PC-9 (cell line): ENCODE data around the gene CDK11B. TPM values are rescaled to one million over a fixed set of nuclear protein-coding genes. Genes with fewer than 3 reads are reported as not detected.

Experiments
- BruUV-seq: library from RNA; stranded (reverse); fragments of 400-500 nt; replicated peaks from 2 replicates; lab custom pipeline; 2021; lab: Mats Ljungman, UMichigan
- CTCF ChIA-PET: fragments of 300-600 bp; sonication (Branson Sonifier 250); formaldehyde crosslinking; loops from one replicate; lab custom pipeline; 2022; ENCODE audit warnings: antibody characterized with exemption; lab: Charles Lee
- POLR2A ChIA-PET: fragments of 300-600 bp; sonication (Branson Sonifier 250); formaldehyde crosslinking; loops from one replicate; lab custom pipeline; 2022; ENCODE audit warnings: antibody characterized with exemption; ENCODE audit not compliant: unreplicated experiment; lab: Charles Lee
- DNase-seq, 2 experiments: peaks; one replicate each; pipeline versions ENCODE4 v3.0.0 to v3.0.0-alpha.2; 2015 to 2022; ENCODE audit warnings: mixed read lengths in 1 of 2
- H2AFZ ChIP-seq: fragments of 200-600 bp; sonication (generic); 2 replicates; pipeline ENCODE4 v1.8.1; 2017; ENCODE audit warnings: antibody characterized with exemption
- H3F3A ChIP-seq: fragments of 200-600 bp; sonication (generic); 2 replicates; pipeline ENCODE4 v1.8.1; 2017; ENCODE audit warnings: antibody characterized with exemption, mild to moderate bottlenecking, low read depth; ENCODE audit not compliant: insufficient read depth
- H3K27ac ChIP-seq: fragments of 200-600 bp; sonication (generic); 2 replicates; pipeline ENCODE4 v1.6.1; 2016; ENCODE audit warnings: mixed run types
- H3K27me3 ChIP-seq: fragments of 200-600 bp; sonication (generic); 2 replicates; pipeline ENCODE4 v1.6.1; 2016; ENCODE audit warnings: low read depth, mixed run types; ENCODE audit not compliant: insufficient read depth
- H3K36me3 ChIP-seq: fragments of 200-600 bp; sonication (generic); 2 replicates; pipeline ENCODE4 v1.6.1; 2016; ENCODE audit warnings: low read depth, mixed run types
- H3K4me1 ChIP-seq: fragments of 200-600 bp; sonication (generic); replicated peaks from 2 replicates; pipeline ENCODE4 v1.6.1; 2016; ENCODE audit warnings: mixed run types; ENCODE audit not compliant: insufficient read depth
- H3K4me2 ChIP-seq: fragments of 200-600 bp; sonication (generic); 2 replicates; pipeline ENCODE4 v1.6.1; 2017; ENCODE audit warnings: mixed run types
- H3K4me3 ChIP-seq: fragments of 200-600 bp; sonication (generic); 2 replicates; pipeline ENCODE4 v1.6.1; 2016; ENCODE audit warnings: mixed run types
- H3K79me2 ChIP-seq: fragments of 200-600 bp; sonication (generic); 2 replicates; pipeline ENCODE4 v1.6.1; 2017; ENCODE audit warnings: low read depth, mixed run types
- H3K9me2 ChIP-seq: fragments of 200-600 bp; sonication (generic); 2 replicates; pipeline ENCODE4 v1.8.1; 2017; ENCODE audit warnings: mild to moderate bottlenecking; ENCODE audit not compliant: insufficient read depth
- H3K9me3 ChIP-seq: fragments of 200-600 bp; sonication (generic); 2 replicates; pipeline ENCODE4 v1.8.1; 2016; ENCODE audit warnings: low read depth; ENCODE audit not compliant: insufficient read depth
- H4K20me1 ChIP-seq: fragments of 200-600 bp; sonication (generic); 2 replicates; pipeline ENCODE4 v1.8.1; 2017; ENCODE audit not compliant: insufficient read depth
- CTCF ChIP-seq: fragments of 200-600 bp; sonication (generic); conservative IDR thresholded peaks from 2 replicates; pipeline ENCODE4 v1.6.1; 2017; ENCODE audit warnings: mixed run types, antibody characterized with exemption, mild to moderate bottlenecking, moderate library complexity
- EZH2 ChIP-seq: fragments of 200-600 bp; sonication (generic); IDR thresholded peaks from 2 replicates; pipeline ENCODE4 v1.8.0; 2017; ENCODE audit warnings: antibody characterized with exemption, low read depth
- intact Hi-C: fragments of 100-400 bp; cut with micrococcal nuclease; formaldehyde crosslinking; loops from one replicate; pipeline ENCODE4 v1.10.0; 2022; ENCODE audit not compliant: unreplicated experiment
- total RNA-seq: library from RNA; stranded (reverse); gene quantifications from 2 replicates; pipeline ENCODE4 v1.2.3, GENCODE V29; 2021

The CDK11B gene
- total RNA-seq, 1 experiment from 2014 or later, result 21.2 TPM

GRCh38 chr1:1630191-1630964 is 28.4 kb downstream of the CDK11B start:
- intact Hi-C loops, result no loop called here
- Histone ChIP-seq H3K79me2 (no peaks in the 10 kb centered on the region), H3K4me3 (no peak overlapping the region), H2AFZ (no peak overlapping the region), H3K27me3 (no peaks in the 10 kb centered on the region), H3K9me3 (no peaks in the 10 kb centered on the region), H3K4me2 (no peak overlapping the region), H3K9me2 (no peaks in the 10 kb centered on the region), H3K27ac (no peak overlapping the region), H3K4me1 (no peaks in the 10 kb centered on the region), H3K36me3 (no peaks in the 10 kb centered on the region), H4K20me1 (no peaks in the 10 kb centered on the region), H3F3A (no peaks in the 10 kb centered on the region)
- TF ChIP-seq EZH2 (no peak), CTCF (no peak)
- ChIA-PET CTCF (no interaction called here), POLR2A (no interaction called here)
- no TSS peak for BruUV-seq
- DNase-seq, result no peak

GRCh38 chr1:1629430-1630190 is 29.2 kb downstream of the CDK11B start:
- no peaks in the 10 kb centered on the region for H3K79me2 ChIP-seq
- H3K9me3 ChIP-seq, result no peaks in the 10 kb centered on the region
- H3F3A ChIP-seq, result no peaks in the 10 kb centered on the region
- H4K20me1 ChIP-seq, result no peaks in the 10 kb centered on the region
- H3K4me3 ChIP-seq, result no peak overlapping the region
- no peak overlapping the region for H3K27ac ChIP-seq
- H3K9me2 ChIP-seq, result no peaks in the 10 kb centered on the region
- ChIA-PET CTCF (no interaction called here), POLR2A (no interaction called here)
- intact Hi-C loops, result no loop called here
- H2AFZ ChIP-seq, result no peak overlapping the region
- H3K27me3 ChIP-seq, result no peaks in the 10 kb centered on the region
- BruUV-seq, result no TSS peak
- H3K4me1 ChIP-seq, result no peaks in the 10 kb centered on the region
- no peak for DNase-seq
- H3K4me2 ChIP-seq, result no peak overlapping the region
- TF ChIP-seq EZH2, result no peak
- TF ChIP-seq CTCF, result no peak
- no peaks in the 10 kb centered on the region for H3K36me3 ChIP-seq

- Histone ChIP-seq H4K20me1 (no peaks in the 10 kb centered on the region), H3K27ac (no peak overlapping the region), H3F3A (no peaks in the 10 kb centered on the region), H3K36me3 (no peaks in the 10 kb centered on the region), H3K4me1 (no peaks in the 10 kb centered on the region), H3K4me3 (no peak overlapping the region), H3K79me2 (no peaks in the 10 kb centered on the region), H2AFZ (no peak overlapping the region), H3K9me3 (no peaks in the 10 kb centered on the region), H3K9me2 (no peaks in the 10 kb centered on the region), H3K27me3 (no peaks in the 10 kb centered on the region), H3K4me2 (no peak overlapping the region)
- intact Hi-C loops, result no loop called here
- ChIA-PET POLR2A (interaction anchor here (0.6 kb wide), 1 partner anchor 10 kb away, joined by 9 read pairs; no protein-coding TSS in a partner anchor), CTCF (no interaction called here)
- TF ChIP-seq EZH2 (no peak), CTCF (no peak)
- BruUV-seq, result no TSS peak
- DNase-seq, result no peak
Observed at GRCh38 chr1:1628754-1629429, 29.9 kb downstream of the CDK11B start.
